Immature natural killer cell (primary cell): ENCODE results near the gene TTYH3. TPM values are rescaled to one million over a fixed set of nuclear protein-coding genes. Genes with fewer than 3 reads are reported as not detected.

Experiments used
- DNase-seq, 3 donors: peaks; one replicate each; pipeline ENCODE4 v3.0.0; 2022; ENCODE audit warnings: mixed read lengths in 1 of 3
- H3K27ac Mint-ChIP-seq, 6 donors: one replicate each; pipeline ENCODE4 v1.8.0; 2020; ENCODE audit warnings: mixed read lengths in 6 of 6, mild to moderate bottlenecking in 5 of 6, inconsistent platforms in 4 of 6, moderate library complexity in 3 of 6
- H3K27me3 Mint-ChIP-seq, 3 donors: one replicate each; pipeline ENCODE4 v1.8.0; 2020 to 2021; ENCODE audit warnings: low read depth in 3 of 3, mild to moderate bottlenecking in 3 of 3, mixed read lengths in 3 of 3, moderate library complexity in 3 of 3, inconsistent platforms in 1 of 3
- H3K36me3 Mint-ChIP-seq, 3 donors: one replicate each; pipeline ENCODE4 v1.8.0; 2020; ENCODE audit warnings: mixed read lengths in 3 of 3, inconsistent platforms in 2 of 3, mild to moderate bottlenecking in 2 of 3
- H3K4me1 Mint-ChIP-seq, 2 donors: one replicate each; pipeline ENCODE4 v1.8.0; 2020; ENCODE audit warnings: inconsistent platforms in 2 of 2, mild to moderate bottlenecking in 2 of 2, mixed read lengths in 2 of 2, moderate library complexity in 1 of 2
- H3K4me3 Mint-ChIP-seq, 5 donors: one replicate each; pipeline ENCODE4 v1.8.0; 2020; ENCODE audit warnings: mild to moderate bottlenecking in 5 of 5, mixed read lengths in 5 of 5, inconsistent platforms in 3 of 5, moderate library complexity in 3 of 5
- H3K9me3 Mint-ChIP-seq, 6 donors: one replicate each; pipeline ENCODE4 v1.8.0; 2020; ENCODE audit warnings: mild to moderate bottlenecking in 6 of 6, mixed read lengths in 6 of 6, inconsistent platforms in 4 of 6, moderate library complexity in 3 of 6
- polyA plus RNA-seq, 3 donors: library from polyadenylated mRNA; unstranded; fragments of 300-500 nt; fragmentation: Illumina TruSeq; gene quantifications; one replicate each; pipeline ENCODE4 v1.2.3, GENCODE V29; 2021

The TTYH3 gene
- polyA plus RNA-seq, 3 donors from 2014 or later: 1.3 to 3.2 (median 1.6) TPM

GRCh38 chr7:2614631-2615330, 17.0 kb upstream of the TTYH3 start:
- H3K9me3 Mint-ChIP-seq: no peaks in the 10 kb centered on the region
- DNase-seq: no peak
- no peaks in the 10 kb centered on the region for H3K27me3 Mint-ChIP-seq
- H3K36me3 Mint-ChIP-seq: peaks cover 0 to 3% (median 0%) of the 10 kb centered on the region in 3 donors
- no peak overlapping the region for H3K27ac Mint-ChIP-seq
- H3K4me1 Mint-ChIP-seq: peaks cover 0 to 4% of the 10 kb centered on the region in 2 donors
- H3K4me3 Mint-ChIP-seq: no peak overlapping the region

- Mint-ChIP-seq H3K4me1 (no peaks in the 10 kb centered on the region), H3K9me3 (no peaks in the 10 kb centered on the region), H3K27ac (no peak overlapping the region), H3K36me3 (no peaks in the 10 kb centered on the region), H3K4me3 (no peak overlapping the region), H3K27me3 (peaks cover 0 to 2% (median 0%) of the 10 kb centered on the region in 3 donors)
- no peak for DNase-seq
These were observed 15.1 kb upstream of the TTYH3 start for GRCh38 chr7:2616387-2617324.

DNA sequence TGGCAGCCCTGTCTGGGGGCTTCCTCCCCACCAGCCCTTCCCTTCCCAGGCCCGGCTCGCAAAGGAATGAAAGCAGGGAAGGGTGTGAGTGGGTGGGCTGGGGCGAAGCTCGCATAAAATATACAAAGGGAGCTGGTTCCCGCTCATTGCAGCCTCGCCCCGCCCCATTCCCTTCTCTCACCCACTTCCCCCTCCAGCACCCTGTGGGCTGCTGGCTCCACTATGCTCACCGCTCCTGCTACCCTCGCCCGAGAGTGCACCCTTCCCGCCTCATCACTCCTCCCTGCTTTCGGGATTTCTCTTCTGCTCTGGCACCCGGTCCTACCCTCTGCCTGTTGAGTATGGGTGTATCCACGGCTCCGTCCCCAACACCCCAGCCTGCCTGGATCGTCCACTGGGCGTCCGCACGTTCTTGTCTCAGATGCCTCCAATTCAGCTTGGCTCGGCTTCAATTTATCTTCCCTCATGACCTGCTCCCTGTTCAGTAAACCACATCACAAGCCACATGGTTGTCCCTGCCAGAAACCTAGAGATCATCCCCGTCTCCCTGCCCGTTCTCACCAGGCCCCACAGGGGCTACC, 14.4 kb upstream of the TTYH3 start:
- no peaks in the 10 kb centered on the region for H3K36me3 Mint-ChIP-seq
- DNase-seq: no peak
- no peaks in the 10 kb centered on the region for H3K9me3 Mint-ChIP-seq
- H3K4me1 Mint-ChIP-seq: no peaks in the 10 kb centered on the region
- H3K4me3 Mint-ChIP-seq: no peak overlapping the region
- H3K27ac Mint-ChIP-seq: peak overlapping the region in 1 of 6 donors; percentile 42
- peaks cover 0 to 2% (median 0%) of the 10 kb centered on the region in 3 donors for H3K27me3 Mint-ChIP-seq

- Mint-ChIP-seq H3K27me3 (peaks cover 0 to 2% (median 0%) of the 10 kb centered on the region in 3 donors), H3K4me1 (no peaks in the 10 kb centered on the region), H3K4me3 (no peak overlapping the region)
These were observed 12.7 kb upstream of the TTYH3 start for GRCh38 chr7:2619116-2619515.

DNA sequence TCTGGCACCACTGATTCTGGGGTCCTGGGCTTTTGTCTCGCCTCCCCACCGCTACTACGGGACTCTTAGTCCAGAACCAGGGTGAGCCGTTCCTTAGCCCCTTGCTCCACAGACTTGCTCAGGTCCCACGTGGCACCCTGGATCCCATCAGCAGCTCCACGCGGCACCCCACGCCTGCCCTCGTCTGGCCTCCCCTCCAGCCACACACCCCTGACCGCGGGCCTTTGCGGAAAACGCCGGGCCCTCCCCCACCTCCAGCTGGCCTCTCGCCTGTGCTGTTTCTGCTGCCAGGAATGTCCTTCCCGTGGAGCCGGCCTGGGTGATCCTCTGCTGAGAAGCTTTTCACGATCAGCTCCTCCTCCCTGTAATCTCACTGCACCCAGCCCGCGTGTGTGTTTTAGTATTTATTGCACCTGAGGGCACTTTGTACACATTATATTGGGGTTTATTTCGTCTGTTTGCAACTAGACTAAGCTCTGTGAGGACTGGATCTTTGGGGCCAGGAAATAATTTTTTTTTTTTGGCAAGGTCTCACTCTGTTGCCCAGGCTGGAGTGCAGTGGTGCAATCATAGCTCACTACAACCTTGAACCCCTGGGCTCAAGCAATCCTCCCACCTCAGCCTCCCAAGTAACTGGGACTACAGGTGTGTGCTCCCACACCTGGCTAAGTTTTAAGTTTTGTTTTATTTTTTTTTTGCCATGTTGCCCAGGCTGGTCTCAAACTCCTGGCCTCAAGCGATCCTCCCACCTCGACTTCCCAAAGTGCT, 10.5 kb upstream of the TTYH3 start:
- peaks cover 0 to 2% (median 0%) of the 10 kb centered on the region in 3 donors for H3K27me3 Mint-ChIP-seq
- DNase-seq: no peak
- no peak overlapping the region for H3K4me3 Mint-ChIP-seq
- H3K36me3 Mint-ChIP-seq: no peaks in the 10 kb centered on the region
- H3K27ac Mint-ChIP-seq: no peak overlapping the region
- H3K4me1 Mint-ChIP-seq: peaks cover 0 to 1% of the 10 kb centered on the region in 2 donors
- H3K9me3 Mint-ChIP-seq: no peaks in the 10 kb centered on the region

More at GRCh38 chr7:2619116-2619515, 12.7 kb upstream of the TTYH3 start:
- Mint-ChIP-seq H3K9me3 (no peaks in the 10 kb centered on the region), H3K36me3 (no peaks in the 10 kb centered on the region), H3K27ac (no peak overlapping the region)
- DNase-seq: no peak

GRCh38 chr7:2621948-2622640, 9.7 kb upstream of the TTYH3 start:
- no peak for DNase-seq
- H3K4me3 Mint-ChIP-seq: no peak overlapping the region
- H3K36me3 Mint-ChIP-seq: no peaks in the 10 kb centered on the region
- H3K4me1 Mint-ChIP-seq: peaks cover 0 to 1% of the 10 kb centered on the region in 2 donors
- H3K9me3 Mint-ChIP-seq: no peaks in the 10 kb centered on the region
- H3K27me3 Mint-ChIP-seq: peaks cover 0 to 2% (median 0%) of the 10 kb centered on the region in 3 donors
- no peak overlapping the region for H3K27ac Mint-ChIP-seq

GRCh38 chr7:2622869-2623697, 8.7 kb upstream of the TTYH3 start:
- H3K36me3 Mint-ChIP-seq: no peaks in the 10 kb centered on the region
- H3K27me3 Mint-ChIP-seq: peaks cover 0 to 2% (median 0%) of the 10 kb centered on the region in 3 donors
- no peak for DNase-seq
- H3K9me3 Mint-ChIP-seq: no peaks in the 10 kb centered on the region
- peaks cover 0 to 1% of the 10 kb centered on the region in 2 donors for H3K4me1 Mint-ChIP-seq
- no peak overlapping the region for H3K4me3 Mint-ChIP-seq
- no peak overlapping the region for H3K27ac Mint-ChIP-seq

GRCh38 chr7:2623698-2624014, 8.1 kb upstream of the TTYH3 start:
- H3K4me3 Mint-ChIP-seq: no peak overlapping the region
- peaks cover 0 to 1% of the 10 kb centered on the region in 2 donors for H3K4me1 Mint-ChIP-seq
- H3K27ac Mint-ChIP-seq: no peak overlapping the region
- H3K36me3 Mint-ChIP-seq: no peaks in the 10 kb centered on the region
- peaks cover 0 to 2% (median 0%) of the 10 kb centered on the region in 3 donors for H3K27me3 Mint-ChIP-seq
- no peak for DNase-seq
- H3K9me3 Mint-ChIP-seq: no peaks in the 10 kb centered on the region

GRCh38 chr7:2624293-2624886, 7.4 kb upstream of the TTYH3 start:
- Mint-ChIP-seq H3K27ac (no peak overlapping the region), H3K27me3 (peaks cover 0 to 2% (median 0%) of the 10 kb centered on the region in 3 donors), H3K4me3 (no peak overlapping the region), H3K36me3 (no peaks in the 10 kb centered on the region), H3K4me1 (peaks cover 0 to 1% of the 10 kb centered on the region in 2 donors), H3K9me3 (no peaks in the 10 kb centered on the region)
- no peak for DNase-seq

GRCh38 chr7:2626498-2627117, 5.2 kb upstream of the TTYH3 start:
- H3K4me3 Mint-ChIP-seq: no peak overlapping the region
- H3K4me1 Mint-ChIP-seq: peaks cover 6% of the 10 kb centered on the region in 2 donors
- no peaks in the 10 kb centered on the region for H3K9me3 Mint-ChIP-seq
- no peaks in the 10 kb centered on the region for H3K27me3 Mint-ChIP-seq
- DNase-seq: no peak
- no peak overlapping the region for H3K27ac Mint-ChIP-seq
- no peaks in the 10 kb centered on the region for H3K36me3 Mint-ChIP-seq

- Mint-ChIP-seq H3K9me3 (no peaks in the 10 kb centered on the region), H3K36me3 (no peaks in the 10 kb centered on the region), H3K27ac (no peak overlapping the region), H3K4me1 (peaks cover 6 to 9% of the 10 kb centered on the region in 2 donors), H3K27me3 (peaks cover 0 to 1% (median 0%) of the 10 kb centered on the region in 3 donors), H3K4me3 (no peak overlapping the region)
- DNase-seq: no peak
These were observed 4.3 kb upstream of the TTYH3 start for GRCh38 chr7:2627258-2628129.
